Activated B cell treated with CpG ODN at 0.5 μM for 24 hours (primary cell): ENCODE results near the gene SCO1. TPM values are rescaled to one million over a fixed set of nuclear protein-coding genes. Genes with fewer than 3 reads are reported as not detected.
A peak's percentile ranks its signal among the peaks of the same experiment; 100 is the strongest.
"Not testable (repeated sequence)": the region's sequence is repeated elsewhere in the genome, so short reads cannot be mapped to it uniquely, and the experiment has no call there.

Experiments
- ATAC-seq: fragments of 200-7000 bp; cut with Tn5 transposase; one replicate; pipeline ENCODE4 v1.10.0; 2021; ENCODE audit warnings: low read depth, mild to moderate bottlenecking, moderate library complexity
- CTCF ChIA-PET: fragments of 350-600 bp; sonication (Branson Sonifier 250); formaldehyde crosslinking; loops from one replicate; lab custom pipeline; 2021; ENCODE audit warnings: antibody characterized with exemption; lab: Charles Lee
- POLR2A ChIA-PET: fragments of 350-600 bp; sonication (Branson Sonifier 250); formaldehyde crosslinking; loops from one replicate; lab custom pipeline; 2021; ENCODE audit warnings: antibody characterized with exemption; lab: Charles Lee
- DNase-seq: peaks from one replicate; pipeline ENCODE4 v3.0.0; 2022
- H3K27ac Mint-ChIP-seq: one replicate; pipeline ENCODE4 v1.8.0; 2020; ENCODE audit warnings: mixed read lengths
- H3K27me3 Mint-ChIP-seq: one replicate; pipeline ENCODE4 v1.8.0; 2021; ENCODE audit warnings: mixed read lengths
- H3K36me3 Mint-ChIP-seq: one replicate; pipeline ENCODE4 v1.8.0; 2021; ENCODE audit warnings: low read depth, mixed read lengths
- H3K4me1 Mint-ChIP-seq: one replicate; pipeline ENCODE4 v1.8.0; 2021; ENCODE audit warnings: mixed read lengths
- H3K4me3 Mint-ChIP-seq: one replicate; pipeline ENCODE4 v1.8.0; 2020; ENCODE audit warnings: mild to moderate bottlenecking, mixed read lengths
- H3K9me3 Mint-ChIP-seq: one replicate; pipeline ENCODE4 v1.8.0; 2020; ENCODE audit warnings: mixed read lengths
- CTCF ChIP-seq: fragments of 200-600 bp; IDR thresholded peaks from one replicate; pipeline ENCODE4 v1.8.0; 2022; ENCODE audit warnings: antibody characterized with exemption, mild to moderate bottlenecking
- intact Hi-C: fragments of 100-400 bp; cut with micrococcal nuclease; formaldehyde crosslinking; loops from one replicate; pipeline ENCODE4 v1.15.1; 2024
- total RNA-seq: library from RNA; stranded (reverse); gene quantifications from 2 replicates; pipeline ENCODE4 v1.2.3, GENCODE V29; 2022

The SCO1 gene
- total RNA-seq, 1 donor from 2014 or later, result 33.3 TPM

DNA sequence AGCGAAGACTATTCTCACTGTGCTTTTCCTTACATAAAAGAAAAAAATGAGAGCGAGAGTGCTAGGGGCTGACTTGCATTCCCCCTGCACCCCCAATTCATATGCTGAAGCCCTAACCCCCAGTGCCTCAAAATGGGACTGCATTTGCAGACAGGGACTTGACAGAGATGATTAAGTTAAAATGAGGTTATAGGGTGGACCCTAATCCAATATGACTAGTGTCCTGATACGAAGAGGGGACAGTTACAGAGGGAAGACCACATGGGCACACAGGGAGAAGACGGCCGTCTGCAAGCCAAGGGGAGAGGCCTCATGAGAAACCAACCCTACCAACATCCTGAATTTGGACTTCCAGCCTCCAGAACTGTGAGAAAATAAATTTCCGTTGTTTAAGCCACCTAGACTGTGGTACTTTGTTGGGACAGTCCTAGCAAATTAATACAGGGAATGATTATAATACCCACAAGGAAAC lies 34.1 kb upstream of the SCO1 start:
- Mint-ChIP-seq H3K27ac (no peak overlapping the region), H3K27me3 (peaks cover 6% of the 10 kb centered on the region), H3K36me3 (no peaks in the 10 kb centered on the region), H3K9me3 (no peaks in the 10 kb centered on the region), H3K4me3 (no peak overlapping the region), H3K4me1 (peaks cover 12% of the 10 kb centered on the region)
- TF ChIP-seq CTCF, result no peak
- no peak for ATAC-seq
- intact Hi-C loops, result no loop called here
- POLR2A ChIA-PET, result no interaction called here
- no peak for DNase-seq
- CTCF ChIA-PET, result no interaction called here

DNA sequence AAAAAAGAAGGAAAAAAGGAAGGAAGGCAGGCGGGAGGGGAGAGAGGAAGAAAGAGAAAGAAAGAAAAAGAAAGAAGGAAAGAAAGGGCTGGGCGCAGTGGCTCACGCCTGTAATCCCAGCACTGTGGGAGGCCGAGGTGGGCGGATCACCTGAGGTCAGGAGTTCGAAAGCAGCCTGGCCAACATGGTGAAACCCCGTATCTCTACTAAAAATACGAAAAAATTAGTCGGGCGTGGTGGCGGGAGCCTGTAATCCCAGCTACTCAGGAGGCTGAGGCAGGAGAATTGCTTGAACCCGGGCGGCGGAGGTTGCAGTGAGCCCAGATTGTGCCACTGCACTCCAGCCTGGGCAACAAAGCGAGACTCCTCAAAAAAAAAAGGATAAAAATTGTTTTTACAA lies 32.9 kb upstream of the SCO1 start:
- CTCF ChIA-PET, intact Hi-C loops: not testable (repeated sequence)
- H3K4me3 Mint-ChIP-seq, result peak overlapping the region; percentile 86

GRCh38 chr17:10729334-10730193 lies 32.2 kb upstream of the SCO1 start, which contains the start of gene TMEM220:
TSS of gene TMEM220 (minus strand) at chr17:10730023. CDS start at chr17:10729851, 172 bp downstream.
- H3K36me3 Mint-ChIP-seq, result no peaks in the 10 kb centered on the region
- peaks cover 5% of the 10 kb centered on the region for H3K27me3 Mint-ChIP-seq
- ATAC-seq (peak; percentile 81), DNase-seq (peak; percentile 54)
- H3K4me3 Mint-ChIP-seq, result peak within 1 kb of the TSS; percentile 86
- no peak for TF ChIP-seq CTCF
- intact Hi-C loops, result loop anchor here (1.0 kb wide), 1 partner anchor 32 kb away; the partner anchor contains the start of genes ADPRM and SCO1
- H3K4me1 Mint-ChIP-seq, result peaks cover 12% of the 10 kb centered on the region
- H3K27ac Mint-ChIP-seq, result peak within 1 kb of the TSS; percentile 77
- ChIA-PET CTCF (no interaction called here), POLR2A (interaction anchor here (0.6 to 1.4 kb wide), 4 partner anchors 28 to 32 kb away, joined by 3 to 5 read pairs (median 4); partner anchors contain the start of genes ADPRM and SCO1)
- no peaks in the 10 kb centered on the region for H3K9me3 Mint-ChIP-seq

More for the DNA sequence above, 32.9 kb upstream of the SCO1 start:
- ATAC-seq, H3K27me3 Mint-ChIP-seq, DNase-seq, H3K9me3 Mint-ChIP-seq, H3K36me3 Mint-ChIP-seq: not testable (repeated sequence)
- H3K27ac Mint-ChIP-seq, result peak overlapping the region; percentile 77
- POLR2A ChIA-PET, result interaction anchor here (0.6 to 1.3 kb wide), 3 partner anchors 17 to 31 kb away, joined by 3 to 5 read pairs (median 4); no protein-coding TSS in a partner anchor
- peaks cover 12% of the 10 kb centered on the region for H3K4me1 Mint-ChIP-seq

- H3K27me3 Mint-ChIP-seq, result peaks cover 2% of the 10 kb centered on the region
- H3K4me1 Mint-ChIP-seq, result peaks cover 12% of the 10 kb centered on the region
- intact Hi-C loops, result no loop called here
- H3K27ac Mint-ChIP-seq, result no peak overlapping the region
- H3K36me3 Mint-ChIP-seq, result peaks cover 3% of the 10 kb centered on the region
- ATAC-seq (no peak), DNase-seq (no peak)
- TF ChIP-seq CTCF, result no peak
- H3K9me3 Mint-ChIP-seq, result no peaks in the 10 kb centered on the region
- no peak overlapping the region for H3K4me3 Mint-ChIP-seq
- CTCF ChIA-PET, result no interaction called here
- POLR2A ChIA-PET, result interaction anchor here (0.6 to 1.4 kb wide), 2 partner anchors 26 to 31 kb away, joined by 3 to 4 read pairs; partner anchors contain the start of genes ADPRM and SCO1
Observed at GRCh38 chr17:10728331-10728892, 31.1 kb upstream of the SCO1 start.

- Mint-ChIP-seq H3K9me3 (no peaks in the 10 kb centered on the region), H3K4me1 (peaks cover 12% of the 10 kb centered on the region), H3K4me3 (no peak overlapping the region), H3K27ac (no peak overlapping the region), H3K27me3 (peaks cover 2% of the 10 kb centered on the region), H3K36me3 (peaks cover 3% of the 10 kb centered on the region)
- no peak for DNase-seq
- POLR2A ChIA-PET, result no interaction called here
- no peak for TF ChIP-seq CTCF
- ATAC-seq, result no peak
- intact Hi-C loops, result no loop called here
- CTCF ChIA-PET, result no interaction called here
Observed at GRCh38 chr17:10727192-10727591, 29.9 kb upstream of the SCO1 start.
